Fibroblast of the aortic adventitia (primary cell): ENCODE results near the gene STK10. TPM values are rescaled to one million over a fixed set of nuclear protein-coding genes. Genes with fewer than 3 reads are reported as not detected.

Experiments
- DNase-seq: peaks from one replicate; pipeline ENCODE4 v3.0.0-alpha.2; 2010; ENCODE audit warnings: low read depth
- H3K4me3 ChIP-seq: 2 replicates; pipeline ENCODE4 v1.5.1; 2011; ENCODE audit warnings: low read depth, mild to moderate bottlenecking, control low read depth, low read length, moderate library complexity
- CTCF ChIP-seq: IDR thresholded peaks from 2 replicates; pipeline ENCODE4 v1.5.1; 2011; ENCODE audit warnings: mild to moderate bottlenecking, low read length, control low read depth, inconsistent platforms; ENCODE audit not compliant: insufficient read depth
- total RNA-seq: library from RNA; depleted of rRNA; stranded (reverse); fragments of >200 nt; gene quantifications from 2 replicates; pipeline ENCODE4 v1.2.3, GENCODE V29; 2012; ENCODE audit warnings: low replicate concordance

STK10 gene
- total RNA-seq, 1 donor: 16.0 TPM

GRCh38 chr5:172133359-172134029, 54.5 kb downstream of the STK10 start:
- peak; percentile 82 for DNase-seq
- TF ChIP-seq CTCF: no peak
- no peak overlapping the region for H3K4me3 ChIP-seq

- no peak for DNase-seq
- no peak for TF ChIP-seq CTCF
- no peak overlapping the region for H3K4me3 ChIP-seq
Measured at GRCh38 chr5:172131690-172132089, 56.3 kb downstream of the STK10 start.

- no peak for TF ChIP-seq CTCF
Measured at GRCh38 chr5:172129256-172129910, 58.6 kb downstream of the STK10 start.

GRCh38 chr5:172127581-172127980, 60.4 kb downstream of the STK10 start:
- H3K4me3 ChIP-seq: no peak overlapping the region
- no peak for TF ChIP-seq CTCF
- no peak for DNase-seq

More at GRCh38 chr5:172129256-172129910, 58.6 kb downstream of the STK10 start:
- no peak overlapping the region for H3K4me3 ChIP-seq
- no peak for DNase-seq

GRCh38 chr5:172123269-172123692, 64.7 kb downstream of the STK10 start:
- no peak overlapping the region for H3K4me3 ChIP-seq
- DNase-seq: peak; percentile 91
- peak; percentile 72 for TF ChIP-seq CTCF

GRCh38 chr5:172119921-172120688, 67.9 kb downstream of the STK10 start:
- no peak for DNase-seq
- TF ChIP-seq CTCF: no peak

More at GRCh38 chr5:172119921-172120688, 67.9 kb downstream of the STK10 start:
- H3K4me3 ChIP-seq: no peak overlapping the region
